Thyroid gland (tissue), 4 donors: ENCODE results near the gene INSC.

Experiments
- CTCF ChIP-seq, 6 experiments: fragments of 200-600 bp in 3 of 6; fragments of 450-650 bp in 3 of 6; sonication (generic) in 3 of 6; IDR thresholded peaks; one replicate each; pipeline ENCODE4 v1.5.1; 2016 to 2019; ENCODE audit warnings: antibody characterized with exemption in 6 of 6, mild to moderate bottlenecking in 2 of 6, inconsistent platforms in 1 of 6, moderate library complexity in 1 of 6
- POLR2A ChIP-seq, 2 donors: fragments of 450-650 bp; IDR thresholded peaks; one replicate each; pipeline ENCODE4 v1.6.1; 2017; ENCODE audit warnings: antibody characterized with exemption in 2 of 2, mild to moderate bottlenecking in 2 of 2, moderate library complexity in 1 of 2

DNA sequence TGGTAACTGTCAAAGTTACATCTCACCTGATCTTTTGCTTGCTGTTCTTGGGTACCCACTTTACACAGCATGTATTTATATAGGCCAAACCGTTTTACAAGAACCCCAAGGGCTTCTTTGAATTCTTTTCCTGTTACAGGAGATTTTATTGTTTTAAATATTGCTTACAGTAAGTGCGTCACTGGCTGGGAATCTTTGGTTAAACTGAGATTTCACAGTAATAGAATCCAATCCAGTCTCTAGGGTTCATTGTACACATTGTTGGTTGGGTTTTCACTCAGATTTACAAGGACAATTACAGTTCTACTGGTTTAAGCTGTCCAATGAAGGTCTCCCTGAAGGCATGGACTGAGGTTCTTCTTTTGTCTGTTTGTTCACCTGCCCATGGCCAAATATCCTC is 171.7 kb downstream of the INSC start:
- TF ChIP-seq POLR2A (IDR thresholded peaks at IDR 0.05) (no peak), CTCF (IDR thresholded peaks at IDR 0.05) (no peak)
